Activated B cell treated with CpG ODN at 0.5 μM for 24 hours (primary cell): Measurements from ENCODE around the gene COL4A6. TPM values are rescaled to one million over a fixed set of nuclear protein-coding genes. Genes with fewer than 3 reads are reported as not detected.
"Not testable (repeated sequence)": the region's sequence is repeated elsewhere in the genome, so short reads cannot be mapped to it uniquely, and the experiment has no call there.

Source experiments
- ATAC-seq: fragments of 200-7000 bp; cut with Tn5 transposase; one replicate; pipeline ENCODE4 v1.10.0; 2021; ENCODE audit warnings: low read depth, mild to moderate bottlenecking, moderate library complexity
- CTCF ChIA-PET: fragments of 350-600 bp; sonication (Branson Sonifier 250); formaldehyde crosslinking; loops from one replicate; lab custom pipeline; 2021; ENCODE audit warnings: antibody characterized with exemption; lab: Charles Lee
- POLR2A ChIA-PET: fragments of 350-600 bp; sonication (Branson Sonifier 250); formaldehyde crosslinking; loops from one replicate; lab custom pipeline; 2021; ENCODE audit warnings: antibody characterized with exemption; lab: Charles Lee
- DNase-seq: peaks from one replicate; pipeline ENCODE4 v3.0.0; 2022
- H3K27ac Mint-ChIP-seq: one replicate; pipeline ENCODE4 v1.8.0; 2020; ENCODE audit warnings: mixed read lengths
- H3K27me3 Mint-ChIP-seq: one replicate; pipeline ENCODE4 v1.8.0; 2021; ENCODE audit warnings: mixed read lengths
- H3K36me3 Mint-ChIP-seq: one replicate; pipeline ENCODE4 v1.8.0; 2021; ENCODE audit warnings: low read depth, mixed read lengths
- H3K4me1 Mint-ChIP-seq: one replicate; pipeline ENCODE4 v1.8.0; 2021; ENCODE audit warnings: mixed read lengths
- H3K4me3 Mint-ChIP-seq: one replicate; pipeline ENCODE4 v1.8.0; 2020; ENCODE audit warnings: mild to moderate bottlenecking, mixed read lengths
- H3K9me3 Mint-ChIP-seq: one replicate; pipeline ENCODE4 v1.8.0; 2020; ENCODE audit warnings: mixed read lengths
- intact Hi-C: fragments of 100-400 bp; cut with micrococcal nuclease; formaldehyde crosslinking; loops from one replicate; pipeline ENCODE4 v1.15.1; 2024
- total RNA-seq: library from RNA; stranded (reverse); gene quantifications from 2 replicates; pipeline ENCODE4 v1.2.3, GENCODE V29; 2022
- TF ChIP-seq, protein P1 (sequence below): fragments of 200-600 bp; IDR thresholded peaks from one replicate; pipeline ENCODE4 v1.8.0; 2022; ENCODE audit warnings: antibody characterized with exemption, mild to moderate bottlenecking

The COL4A6 gene
- total RNA-seq, 1 donor from 2014 or later: not detected

DNA sequence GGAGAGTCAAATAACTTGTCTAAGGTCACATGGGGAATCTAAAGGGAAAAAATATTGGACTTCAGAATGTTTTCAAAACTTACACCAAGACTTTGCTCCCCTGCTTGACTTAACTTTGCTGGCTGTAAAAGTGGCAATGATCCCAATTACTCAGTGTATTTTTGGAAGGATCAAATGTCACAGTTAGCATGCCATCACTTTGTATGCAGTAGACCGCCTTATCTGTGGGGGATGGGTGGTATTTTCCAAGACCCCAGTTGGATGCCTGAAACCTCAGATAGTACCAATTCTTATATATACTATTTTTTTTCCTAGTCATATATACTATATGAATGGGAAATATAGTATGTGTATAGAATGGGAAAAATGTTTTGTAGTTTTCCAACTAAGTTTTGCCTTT is 53.4 kb downstream of the COL4A6 start:
- Mint-ChIP-seq H3K27me3 (no peaks in the 10 kb centered on the region), H3K4me3 (no peak overlapping the region), H3K9me3 (no peaks in the 10 kb centered on the region), H3K4me1 (no peaks in the 10 kb centered on the region), H3K27ac (no peak overlapping the region), H3K36me3 (no peaks in the 10 kb centered on the region)
- DNase-seq: no peak
- no peak for ATAC-seq
- ChIA-PET CTCF (no interaction called here), POLR2A (no interaction called here)
- intact Hi-C loops: no loop called here
- TF ChIP-seq, protein P1, sequence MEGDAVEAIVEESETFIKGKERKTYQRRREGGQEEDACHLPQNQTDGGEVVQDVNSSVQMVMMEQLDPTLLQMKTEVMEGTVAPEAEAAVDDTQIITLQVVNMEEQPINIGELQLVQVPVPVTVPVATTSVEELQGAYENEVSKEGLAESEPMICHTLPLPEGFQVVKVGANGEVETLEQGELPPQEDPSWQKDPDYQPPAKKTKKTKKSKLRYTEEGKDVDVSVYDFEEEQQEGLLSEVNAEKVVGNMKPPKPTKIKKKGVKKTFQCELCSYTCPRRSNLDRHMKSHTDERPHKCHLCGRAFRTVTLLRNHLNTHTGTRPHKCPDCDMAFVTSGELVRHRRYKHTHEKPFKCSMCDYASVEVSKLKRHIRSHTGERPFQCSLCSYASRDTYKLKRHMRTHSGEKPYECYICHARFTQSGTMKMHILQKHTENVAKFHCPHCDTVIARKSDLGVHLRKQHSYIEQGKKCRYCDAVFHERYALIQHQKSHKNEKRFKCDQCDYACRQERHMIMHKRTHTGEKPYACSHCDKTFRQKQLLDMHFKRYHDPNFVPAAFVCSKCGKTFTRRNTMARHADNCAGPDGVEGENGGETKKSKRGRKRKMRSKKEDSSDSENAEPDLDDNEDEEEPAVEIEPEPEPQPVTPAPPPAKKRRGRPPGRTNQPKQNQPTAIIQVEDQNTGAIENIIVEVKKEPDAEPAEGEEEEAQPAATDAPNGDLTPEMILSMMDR: no peak

DNA sequence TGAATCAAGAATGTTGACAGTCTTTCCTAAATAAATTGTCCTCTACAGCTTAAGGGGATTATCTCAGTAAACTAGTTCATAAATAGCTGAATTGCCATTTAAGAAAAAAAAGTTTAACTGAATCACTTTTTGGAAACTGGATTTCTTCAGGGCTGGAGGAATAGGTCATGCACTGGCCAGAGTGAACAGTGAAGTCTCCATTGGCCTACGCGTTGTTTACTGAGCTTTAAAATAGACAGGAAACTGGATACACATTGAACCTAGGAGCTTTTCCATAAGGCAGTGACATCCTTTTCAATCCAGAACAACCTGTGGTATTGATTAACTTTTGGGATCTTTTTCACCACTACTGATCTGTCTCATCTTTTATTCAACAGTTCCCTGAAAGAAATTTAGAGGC is 58.0 kb downstream of the COL4A6 start:
- no peak for DNase-seq
- Mint-ChIP-seq H3K4me3 (no peak overlapping the region), H3K4me1 (no peaks in the 10 kb centered on the region), H3K9me3 (no peaks in the 10 kb centered on the region), H3K27ac (no peak overlapping the region), H3K27me3 (no peaks in the 10 kb centered on the region), H3K36me3 (no peaks in the 10 kb centered on the region)
- CTCF ChIA-PET: no interaction called here
- no peak for ATAC-seq
- intact Hi-C loops: no loop called here
- POLR2A ChIA-PET: no interaction called here
- TF ChIP-seq, protein P1: no peak

DNA sequence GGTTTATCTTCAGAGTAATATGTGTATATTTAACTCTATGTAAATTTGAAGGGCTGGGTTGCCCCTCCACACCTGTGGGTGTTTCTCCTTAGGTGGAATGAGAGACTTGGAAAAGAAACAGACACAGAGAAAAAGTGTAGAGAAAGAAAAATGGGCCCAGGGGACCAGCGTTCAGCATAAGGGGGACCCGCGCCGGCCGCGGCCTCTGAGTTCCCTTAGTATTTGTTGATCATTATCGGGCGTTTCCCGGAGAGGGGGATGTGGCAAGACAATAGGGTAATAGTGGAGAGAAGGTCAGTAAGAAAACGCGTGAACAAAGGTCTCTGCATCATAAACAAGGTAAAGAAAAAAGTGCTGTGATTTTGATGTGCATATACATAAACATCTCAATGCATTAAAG is 61.4 kb downstream of the COL4A6 start:
- POLR2A ChIA-PET, CTCF ChIA-PET, DNase-seq, H3K4me1 Mint-ChIP-seq, H3K9me3 Mint-ChIP-seq, H3K4me3 Mint-ChIP-seq, intact Hi-C loops, H3K27ac Mint-ChIP-seq, H3K36me3 Mint-ChIP-seq, ATAC-seq, H3K27me3 Mint-ChIP-seq: not testable (repeated sequence)

DNA sequence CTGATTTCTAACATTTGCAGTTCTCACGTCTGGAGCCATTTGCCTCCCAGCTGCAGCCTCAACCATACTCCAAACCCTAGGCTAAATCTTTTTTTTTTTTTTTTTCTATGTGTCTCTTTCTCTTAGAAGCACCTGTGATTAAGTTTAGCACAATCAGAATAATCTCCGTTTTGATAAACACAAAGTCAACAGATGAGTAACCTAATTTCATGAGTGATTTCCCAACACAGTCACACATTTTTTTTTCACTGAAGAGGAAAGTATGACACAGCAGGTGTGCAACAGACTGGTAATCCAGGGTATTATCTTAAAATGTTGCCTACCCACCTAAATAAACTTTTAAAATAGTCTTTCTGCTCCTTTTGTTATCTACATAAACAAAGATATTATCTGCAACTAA is 62.6 kb downstream of the COL4A6 start:
- H3K9me3 Mint-ChIP-seq, CTCF ChIA-PET, ATAC-seq, H3K4me3 Mint-ChIP-seq, intact Hi-C loops, H3K27me3 Mint-ChIP-seq, DNase-seq, H3K4me1 Mint-ChIP-seq, H3K27ac Mint-ChIP-seq, H3K36me3 Mint-ChIP-seq: not testable (repeated sequence)
- POLR2A ChIA-PET: interaction anchor here (0.6 kb wide), 1 partner anchor 28 kb away, joined by 3 read pairs; no protein-coding TSS in a partner anchor

DNA sequence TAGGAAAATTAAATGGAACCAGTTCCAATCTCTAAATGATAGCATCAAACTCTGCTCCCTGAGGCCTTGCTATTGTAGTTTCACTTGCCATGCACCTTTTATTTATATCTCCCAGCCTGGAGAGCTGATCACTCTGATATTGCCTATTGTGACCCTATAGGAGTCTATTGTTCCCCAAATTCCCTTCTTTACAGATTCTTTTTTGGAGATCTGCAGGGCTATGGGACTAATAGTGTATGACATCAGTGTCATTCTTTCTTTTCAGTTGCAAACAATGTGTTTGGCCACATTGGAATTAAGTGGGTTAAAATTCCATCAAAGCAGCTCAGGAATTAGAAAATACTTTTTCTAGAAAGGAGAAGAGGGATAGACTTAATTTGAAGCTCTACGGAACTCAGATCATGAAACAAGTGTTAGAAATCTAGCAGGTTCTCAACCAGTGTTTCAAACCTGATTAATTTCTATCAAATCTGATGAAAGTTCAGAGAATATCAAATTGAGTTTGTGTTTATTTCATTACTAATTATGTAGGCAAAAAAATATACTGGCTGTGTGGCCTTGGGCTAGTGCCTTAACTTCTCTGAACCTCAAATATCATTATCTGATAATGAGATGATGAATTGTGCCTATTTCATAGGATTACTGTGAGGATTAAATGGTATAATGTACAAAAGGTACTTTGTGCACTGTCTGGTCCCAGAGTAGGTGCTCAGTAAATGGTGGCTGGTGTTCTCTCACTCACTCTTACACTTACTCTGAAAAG is 71.4 kb downstream of the COL4A6 start:
- DNase-seq (no peak), ATAC-seq (no peak)
- no peaks in the 10 kb centered on the region for H3K9me3 Mint-ChIP-seq
- H3K4me3 Mint-ChIP-seq: no peak overlapping the region
- ChIA-PET CTCF (no interaction called here), POLR2A (no interaction called here)
- H3K27ac Mint-ChIP-seq: no peak overlapping the region
- H3K36me3 Mint-ChIP-seq: no peaks in the 10 kb centered on the region
- no peaks in the 10 kb centered on the region for H3K27me3 Mint-ChIP-seq
- H3K4me1 Mint-ChIP-seq: no peaks in the 10 kb centered on the region
- TF ChIP-seq, protein P1: no peak
- intact Hi-C loops: no loop called here

DNA sequence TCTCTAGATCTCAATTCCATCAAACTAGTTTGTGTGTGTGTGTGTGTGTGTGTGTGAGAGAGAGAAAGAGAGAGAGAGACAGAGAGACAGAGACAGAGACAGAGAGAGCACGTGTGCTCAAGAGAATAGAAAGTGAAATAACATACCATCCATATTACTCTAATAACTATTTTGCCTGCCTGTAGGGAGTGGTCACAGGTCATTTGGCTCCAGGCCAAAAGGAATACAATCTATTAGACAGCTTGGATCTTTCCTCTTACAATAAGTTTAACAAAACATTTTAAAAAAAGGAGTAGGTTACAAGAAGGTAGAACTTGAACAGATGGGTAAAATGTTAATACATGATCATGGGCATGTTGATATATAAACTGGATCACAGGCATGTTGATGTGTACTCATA is 76.2 kb downstream of the COL4A6 start:
- no peak for ATAC-seq

More for the DNA sequence above, 76.2 kb downstream of the COL4A6 start:
- Mint-ChIP-seq H3K4me1 (no peaks in the 10 kb centered on the region), H3K9me3 (no peaks in the 10 kb centered on the region), H3K27me3 (no peaks in the 10 kb centered on the region), H3K27ac (no peak overlapping the region), H3K36me3 (no peaks in the 10 kb centered on the region), H3K4me3 (no peak overlapping the region)
- intact Hi-C loops: no loop called here
- TF ChIP-seq, protein P1: no peak
- DNase-seq: no peak
- POLR2A ChIA-PET: no interaction called here
- CTCF ChIA-PET: no interaction called here
